HFF-Myc (cell line): ENCODE results near the gene EPHB2.
A peak's percentile ranks its signal among the peaks of the same experiment; 100 is the strongest.

Source experiments
- DNase-seq: peaks from one replicate; pipeline ENCODE4 v3.0.0-alpha.2; 2011; ENCODE audit warnings: low read depth; ENCODE audit errors: extremely low read depth
- H3K4me3 ChIP-seq: replicated peaks from 2 replicates; pipeline ENCODE4 v1.5.1; 2011; ENCODE audit warnings: low read depth, mild to moderate bottlenecking, control low read depth, low read length
- CTCF ChIP-seq: IDR thresholded peaks from 2 replicates; pipeline ENCODE4 v1.5.1; 2012; ENCODE audit warnings: mild to moderate bottlenecking, low read depth, low read length, control low read depth; ENCODE audit errors: missing control alignments

The EPHB2 gene

GRCh38 chr1:22857661-22858060 lies 147.0 kb downstream of the EPHB2 start:
- DNase-seq, result no peak
- no peak overlapping the region for H3K4me3 ChIP-seq
- TF ChIP-seq CTCF, result no peak

DNA sequence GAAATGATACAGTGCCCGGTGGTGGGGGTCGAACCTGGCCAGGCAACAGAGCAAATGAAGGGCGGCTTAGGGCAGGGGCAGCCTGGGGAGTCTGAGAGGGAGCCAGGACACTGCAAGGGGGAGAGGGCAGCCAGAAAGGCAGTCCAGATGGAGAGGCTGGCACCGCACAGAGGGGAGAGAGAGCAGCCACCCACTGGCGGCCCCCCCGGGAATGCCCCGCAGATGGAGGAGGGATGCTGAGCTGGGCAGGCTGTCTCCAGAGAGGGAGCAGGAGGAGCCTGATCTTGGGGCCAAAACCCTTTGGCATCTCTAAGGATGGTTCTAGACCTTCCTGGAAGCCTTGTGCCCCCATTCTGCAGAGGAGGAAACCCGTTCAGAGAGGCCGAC lies 149.8 kb downstream of the EPHB2 start:
- H3K4me3 ChIP-seq, result no peak overlapping the region
- DNase-seq, result no peak
- TF ChIP-seq CTCF, result no peak

DNA sequence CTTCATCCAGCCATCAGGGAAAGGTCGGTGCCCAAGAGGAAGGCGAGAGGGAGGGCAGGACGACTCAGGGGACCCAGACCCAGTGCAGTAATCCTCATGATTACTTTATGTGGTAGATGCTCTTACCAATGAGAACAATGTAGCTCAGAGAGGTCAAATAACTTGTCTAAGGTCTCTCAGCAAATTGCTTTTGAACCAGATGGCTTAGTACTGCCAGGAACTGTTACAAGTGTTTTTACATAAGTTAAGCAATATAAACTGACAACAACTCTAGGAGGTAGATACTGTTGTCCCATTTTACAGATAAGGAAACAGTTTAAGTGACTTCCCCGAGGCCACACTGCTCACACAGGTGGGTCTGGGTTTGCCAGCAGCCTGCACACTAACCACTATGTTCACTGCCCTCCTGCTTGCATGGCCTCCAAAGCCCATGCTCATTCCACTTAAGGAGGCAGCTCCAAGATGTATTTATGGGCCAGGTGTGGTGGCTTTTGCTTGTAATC lies 150.3 kb downstream of the EPHB2 start:
- no peak for TF ChIP-seq CTCF
- no peak for DNase-seq
- H3K4me3 ChIP-seq, result no peak overlapping the region

DNA sequence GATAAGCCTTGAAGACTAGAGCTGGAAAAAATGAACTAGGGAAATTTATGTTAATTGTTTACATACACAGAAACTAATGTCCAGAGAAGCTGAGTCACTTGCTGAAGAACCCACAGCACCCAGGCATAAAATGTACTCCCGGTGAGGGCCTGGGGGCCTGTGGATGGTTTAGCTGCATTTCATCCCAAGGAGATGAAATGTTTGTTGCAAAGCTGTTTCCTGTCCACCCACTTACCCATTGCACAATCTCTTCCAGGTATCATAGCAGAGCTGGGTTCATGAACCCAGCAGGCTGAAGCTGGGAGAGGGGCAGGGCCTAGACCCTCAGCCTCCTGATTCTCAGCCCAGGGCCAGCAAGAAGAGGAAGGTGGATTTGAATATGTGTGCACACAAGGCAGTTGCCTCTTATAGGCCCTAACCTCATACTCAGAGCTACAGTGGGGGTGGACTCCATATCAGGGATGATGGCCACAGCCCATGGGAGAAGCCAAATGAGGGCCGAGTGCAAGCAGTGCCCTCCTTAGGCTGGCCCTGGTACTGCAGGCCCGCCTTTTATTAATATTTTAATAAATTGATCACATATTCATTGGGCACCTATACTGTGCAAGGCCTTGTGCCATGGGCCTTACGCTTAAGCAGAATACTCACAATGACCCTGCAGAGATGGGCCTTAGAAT lies 151.3 kb downstream of the EPHB2 start:
- DNase-seq, result no peak
- peak; percentile 87 for TF ChIP-seq CTCF
- H3K4me3 ChIP-seq, result no peak overlapping the region

- no peak for TF ChIP-seq CTCF
- no peak overlapping the region for H3K4me3 ChIP-seq
- no peak for DNase-seq
Observed at GRCh38 chr1:22862752-22863151, 152.1 kb downstream of the EPHB2 start.

DNA sequence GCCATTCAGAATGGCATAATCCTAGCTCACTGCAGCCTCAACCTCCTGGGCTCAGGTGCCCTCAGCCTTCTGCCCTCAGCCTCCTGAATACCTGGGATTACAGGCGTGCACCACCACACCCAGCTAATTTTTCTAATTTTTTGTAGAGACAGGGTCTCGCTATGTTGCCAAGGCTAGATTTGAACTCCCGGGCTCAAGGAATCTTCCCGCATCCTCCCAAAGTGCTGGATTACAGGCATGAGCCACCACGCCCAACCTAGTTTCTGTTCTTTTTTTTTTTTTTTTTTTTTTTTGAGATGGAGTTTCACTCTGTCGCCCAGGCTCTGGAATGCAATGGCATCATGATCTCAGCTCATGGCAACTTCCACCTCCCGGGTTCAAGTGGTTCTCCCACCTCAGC lies 153.1 kb downstream of the EPHB2 start:
- no peak overlapping the region for H3K4me3 ChIP-seq
- DNase-seq, result no peak
- no peak for TF ChIP-seq CTCF

GRCh38 chr1:22864886-22865285 lies 154.2 kb downstream of the EPHB2 start:
- TF ChIP-seq CTCF, result no peak
- H3K4me3 ChIP-seq, result no peak overlapping the region
- no peak for DNase-seq
